Sigmoid colon (tissue), 4 donors: Measurements from ENCODE around the gene RFFL.

Experiments
- CTCF ChIP-seq, 4 experiments: fragments of 450-650 bp in 3 of 4; fragments of 200-600 bp in 1 of 4; IDR thresholded peaks; one replicate each; pipeline ENCODE4 v1.5.1; 2016 to 2019; ENCODE audit warnings: antibody characterized with exemption in 4 of 4, mild to moderate bottlenecking in 3 of 4, moderate library complexity in 2 of 4
- POLR2A ChIP-seq, 2 donors: fragments of 450-650 bp; IDR thresholded peaks; one replicate each; pipeline ENCODE4 v1.6.1; 2016; ENCODE audit warnings: antibody characterized with exemption in 2 of 2, mild to moderate bottlenecking in 2 of 2, moderate library complexity in 2 of 2
- POLR2AphosphoS5 ChIP-seq, 4 donors: sonication (generic); formaldehyde crosslinking; IDR thresholded peaks; one replicate each; pipeline ENCODE4 v1.6.1; 2017; ENCODE audit warnings: antibody characterized with exemption in 4 of 4

- TF ChIP-seq CTCF (IDR thresholded peaks at IDR 0.05) = no peak
- no peak for TF ChIP-seq POLR2AphosphoS5 (IDR thresholded peaks at IDR 0.05)
- no peak for TF ChIP-seq POLR2A (IDR thresholded peaks at IDR 0.05)
These were observed 62.0 kb downstream of the RFFL start for GRCh38 chr17:35001549-35001948.
